ENCODE measurements around the gene STK32B. TPM values are rescaled to one million over a fixed set of nuclear protein-coding genes. Genes with fewer than 3 reads are reported as not detected.
"Not testable (repeated sequence)": the region's sequence is repeated elsewhere in the genome, so short reads cannot be mapped to it uniquely, and the experiment has no call there.

The STK32B gene
- total and polyA plus RNA-seq, 2 of the 8 experiments (the other 6 are each of a cell fraction or from before 2014, with no cell fraction given), result 2.3 to 2.5 TPM

DNA sequence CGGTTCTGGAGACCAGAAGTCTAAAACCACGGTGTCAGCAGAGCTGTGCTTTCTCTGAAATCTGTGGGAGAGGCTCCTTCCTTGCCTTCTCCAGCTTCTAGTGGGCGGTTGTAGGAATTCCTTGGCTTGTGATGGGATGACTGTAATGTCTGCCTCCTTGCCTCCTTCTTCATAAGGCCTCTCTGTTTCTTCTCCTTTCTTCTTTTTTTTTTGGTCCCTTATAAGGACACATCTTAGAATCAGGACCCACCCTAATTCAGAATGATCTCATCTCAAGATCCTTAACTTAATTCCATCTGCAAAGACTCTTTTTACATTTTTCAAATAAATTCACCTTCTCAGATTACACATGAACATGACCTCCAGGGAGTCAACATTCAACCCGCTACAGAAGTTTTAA, 186.9 kb downstream of the STK32B start (continued):
- TF ChIP-seq SP1 (IDR thresholded peaks at IDR 0.05; ENCODE audit: low read depth, low read length) (no peak), JUN (IDR thresholded peaks at IDR 0.05; ENCODE audit: low read depth, low read length) (no peak), POLR2A (IDR thresholded peaks at IDR 0.05; ENCODE audit: control extremely low read depth in 1 of 2, low read depth in 2 of 2, low read length in 2 of 2) (no peak), ZNF274 (IDR thresholded peaks at IDR 0.05; ENCODE audit: borderline replicate concordance, extremely low read depth, low read length) (no peak)

- H2BK12ac ChIP-seq (ENCODE audit: low read depth, low read length); H2BK5ac ChIP-seq (ENCODE audit: low read depth, low read length); H2BK15ac ChIP-seq (ENCODE audit: low read length); H3K9ac ChIP-seq (replicated peaks in 1 of 4; ENCODE audit: extremely low read depth in 1 of 4, low read depth in 3 of 4, low read length in 3 of 4); H3K27me3 ChIP-seq (replicated peaks in 1 of 4; ENCODE audit: control insufficient read depth in 3 of 4, extremely low read depth in 1 of 4, insufficient read depth in 3 of 4, low read length in 3 of 4); DNase-seq (ENCODE audit: low read depth in 1 of 2, low spot score in 2 of 2); H3K23ac ChIP-seq (ENCODE audit: insufficient read length); CTCF ChIA-PET (ENCODE audit: partially characterized antibody); H3K18ac ChIP-seq (ENCODE audit: extremely low read depth, low read length); H2AK5ac ChIP-seq (ENCODE audit: low read depth, low read length); H4K5ac ChIP-seq (ENCODE audit: insufficient read length, low read depth, low read length); H3K4me1 ChIP-seq (replicated peaks in 1 of 4; ENCODE audit: control insufficient read depth in 3 of 4, insufficient read depth in 4 of 4, low read length in 3 of 4); H3K79me1 ChIP-seq (ENCODE audit: low read depth, low read length); H3K23me2 ChIP-seq (ENCODE audit: low read depth, low read length); H3K4me3 ChIP-seq (ENCODE audit: extremely low read depth in 1 of 4, insufficient read depth in 2 of 4, low read depth in 3 of 4, low read length in 4 of 4); H3K36me3 ChIP-seq (ENCODE audit: control insufficient read depth in 2 of 4, insufficient read depth in 4 of 4, low read length in 3 of 4); H3K4me2 ChIP-seq (ENCODE audit: insufficient read depth in 1 of 2, low read depth in 2 of 2, low read length in 2 of 2); H3K56ac ChIP-seq (replicated peaks; ENCODE audit: insufficient read length, low read depth, low read length); H3K27ac ChIP-seq (ENCODE audit: low read depth, low read length); H3K14ac ChIP-seq (ENCODE audit: insufficient read length); POLR2A ChIA-PET (ENCODE audit: partially characterized antibody); H3K4ac ChIP-seq (replicated peaks; ENCODE audit: insufficient read length, low read depth, low read length); FAIRE-seq; H3K79me2 ChIP-seq (ENCODE audit: control insufficient read depth in 1 of 2, insufficient read depth in 2 of 2, low read length in 2 of 2); H4K91ac ChIP-seq (replicated peaks; ENCODE audit: insufficient read length, low read length); H2AFZ ChIP-seq (ENCODE audit: low read length); H2BK120ac ChIP-seq (replicated peaks; ENCODE audit: low read depth, low read length); H4K20me1 ChIP-seq (replicated peaks in 1 of 2; ENCODE audit: control insufficient read depth in 1 of 2, insufficient read depth in 2 of 2, low read length in 2 of 2); H4K8ac ChIP-seq (ENCODE audit: extremely low read depth, insufficient read depth, low read length); H2BK20ac ChIP-seq (ENCODE audit: low read length): not testable (repeated sequence)
- WGBS, 2 experiments (ENCODE audit: extremely low coverage in 1 of 2, insufficient coverage in 1 of 2, insufficient read length in 1 of 2, insufficient replicate concordance in 2 of 2, low coverage in 1 of 2, low lambda C conversion rate in 2 of 2, missing lambda C conversion rate in 1 of 2), result 90% methylated on average over 7 of the region's 7 CpGs; no CpG with 5 or more reads in 1 of the 2 experiments
- H3K9me3 ChIP-seq (ENCODE audit: insufficient read depth in 2 of 2, low read depth in 1 of 2, low read length in 1 of 2), result peaks cover 9 to 17% of the 10 kb centered on the region in 2 experiments
Observed at GRCh38 chr4:5247061-5247460, 195.8 kb downstream of the STK32B start.

Measured in H1 (cell line).